HG03095 (cell line): ENCODE data around the gene U2SURP.
"Not testable (repeated sequence)": the region's sequence is repeated elsewhere in the genome, so short reads cannot be mapped to it uniquely, and the experiment has no call there.

Source experiments
- ATAC-seq: cut with Tn5 transposase; IDR thresholded peaks from one replicate; pipeline ENCODE4 v1.9.1; 2021; ENCODE audit warnings: moderate library complexity; ENCODE audit not compliant: unreplicated experiment

The U2SURP gene

DNA sequence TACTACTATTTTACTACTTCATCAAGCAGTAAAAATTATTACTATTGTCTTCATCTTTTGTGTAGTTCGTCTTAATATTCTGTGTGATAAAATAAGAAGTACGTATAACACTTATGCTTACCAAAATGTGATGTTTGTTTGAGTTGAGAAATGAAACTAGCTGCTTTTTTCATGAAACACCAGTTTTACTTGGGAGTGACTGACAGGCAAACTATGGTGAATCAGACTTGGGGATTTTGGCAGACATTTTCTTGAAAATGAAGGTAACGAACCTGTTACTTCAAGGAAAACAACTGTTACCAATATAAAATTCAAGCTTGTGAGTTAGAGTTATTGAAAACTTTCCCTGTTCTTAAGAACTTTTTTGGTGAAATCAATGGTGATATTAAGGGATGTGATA is 10.3 kb downstream of the U2SURP start:
- ATAC-seq: no peak

DNA sequence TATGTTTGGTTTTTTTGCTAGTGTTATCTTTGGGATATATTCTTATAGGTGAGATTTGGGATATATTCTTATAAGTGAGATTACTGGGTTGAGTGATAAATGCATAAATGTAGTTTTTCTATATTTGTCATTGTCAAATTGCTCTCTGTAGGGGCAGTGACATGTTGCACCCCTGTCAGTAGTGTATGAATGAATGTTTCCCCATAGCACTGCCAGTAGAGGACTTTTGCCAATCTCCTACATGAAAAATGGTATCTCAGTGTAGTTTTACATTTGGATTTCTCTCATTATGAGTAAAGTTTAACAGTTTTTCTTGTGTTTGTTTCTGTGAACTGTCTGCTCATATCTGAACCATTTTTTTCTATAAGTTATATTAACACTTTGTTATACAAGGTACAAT is 13.6 kb downstream of the U2SURP start:
- no peak for ATAC-seq

DNA sequence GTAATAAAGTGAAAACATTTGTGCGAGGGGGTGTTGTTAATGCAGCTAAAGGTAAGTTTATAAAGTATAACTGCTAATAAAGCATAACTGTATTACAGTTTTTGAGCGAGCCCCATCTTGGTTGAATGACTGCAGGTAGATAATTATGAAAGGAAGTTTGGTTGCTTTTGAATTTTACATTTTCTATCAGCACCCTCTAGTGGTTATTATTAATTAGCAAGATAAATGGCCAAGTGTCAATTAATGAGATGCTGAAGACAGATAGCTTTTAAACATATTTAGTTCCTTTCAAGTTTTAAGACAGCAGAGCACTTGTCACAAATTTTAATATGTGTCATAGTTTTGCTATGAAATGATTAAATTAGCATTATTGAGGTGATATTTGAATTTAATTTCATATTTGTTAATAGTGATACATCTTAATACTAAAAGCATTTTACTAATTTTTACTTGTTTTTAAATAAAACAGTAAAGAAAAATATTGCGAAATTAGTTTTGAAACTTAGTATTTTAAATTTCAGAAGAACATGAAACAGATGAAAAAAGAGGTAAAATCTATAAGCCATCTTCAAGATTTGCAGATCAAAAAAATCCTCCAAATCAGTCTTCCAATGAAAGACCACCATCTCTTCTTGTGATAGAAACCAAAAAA is 15.1 kb downstream of the U2SURP start:
- no peak for ATAC-seq

DNA sequence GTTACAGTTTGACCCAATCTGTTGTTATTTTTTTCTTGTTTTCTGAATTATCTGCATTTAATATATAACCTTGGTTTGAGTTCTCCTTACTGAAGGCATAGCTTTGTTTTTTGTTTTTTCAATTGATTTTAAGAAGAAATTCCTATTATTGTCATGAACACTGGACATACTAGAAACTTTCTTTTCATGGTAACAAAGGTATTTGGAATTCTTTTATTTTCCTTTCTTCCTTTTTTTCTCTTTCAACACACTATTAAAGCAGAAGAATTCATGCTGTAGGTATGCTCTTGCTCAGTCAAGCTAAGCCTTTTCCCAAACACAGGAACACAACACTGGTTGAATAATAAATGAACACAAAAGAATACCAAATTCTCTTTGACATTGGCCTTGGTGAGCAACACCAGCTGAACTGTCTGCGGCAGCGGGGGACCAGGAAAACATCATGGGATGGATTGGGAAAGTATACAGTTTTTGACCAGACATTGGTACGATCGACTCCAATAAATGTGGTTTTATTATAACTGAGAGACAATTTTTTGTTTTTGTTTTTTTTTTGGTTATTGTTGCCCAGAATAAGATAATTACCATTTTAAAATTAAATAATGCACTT is 23.1 kb downstream of the U2SURP start:
- no peak for ATAC-seq

DNA sequence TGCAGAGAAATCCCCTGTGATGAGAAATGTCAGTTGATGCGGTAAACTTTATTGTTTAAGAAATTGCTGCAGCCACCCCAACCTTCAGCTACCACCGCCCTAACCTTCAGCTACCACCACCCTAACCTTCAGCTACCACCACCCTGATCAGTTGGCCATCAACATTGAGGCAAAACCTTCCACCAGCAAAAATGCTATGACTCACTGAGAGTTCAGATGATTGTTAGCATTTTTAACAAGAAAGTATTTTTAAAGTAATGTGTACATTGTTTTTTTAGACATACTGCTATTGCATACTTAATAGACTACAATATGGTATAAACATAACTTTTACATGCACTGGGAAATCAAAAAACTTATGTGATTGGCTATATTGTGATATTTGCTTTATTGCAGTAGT is 30.0 kb downstream of the U2SURP start:
- no peak for ATAC-seq

DNA sequence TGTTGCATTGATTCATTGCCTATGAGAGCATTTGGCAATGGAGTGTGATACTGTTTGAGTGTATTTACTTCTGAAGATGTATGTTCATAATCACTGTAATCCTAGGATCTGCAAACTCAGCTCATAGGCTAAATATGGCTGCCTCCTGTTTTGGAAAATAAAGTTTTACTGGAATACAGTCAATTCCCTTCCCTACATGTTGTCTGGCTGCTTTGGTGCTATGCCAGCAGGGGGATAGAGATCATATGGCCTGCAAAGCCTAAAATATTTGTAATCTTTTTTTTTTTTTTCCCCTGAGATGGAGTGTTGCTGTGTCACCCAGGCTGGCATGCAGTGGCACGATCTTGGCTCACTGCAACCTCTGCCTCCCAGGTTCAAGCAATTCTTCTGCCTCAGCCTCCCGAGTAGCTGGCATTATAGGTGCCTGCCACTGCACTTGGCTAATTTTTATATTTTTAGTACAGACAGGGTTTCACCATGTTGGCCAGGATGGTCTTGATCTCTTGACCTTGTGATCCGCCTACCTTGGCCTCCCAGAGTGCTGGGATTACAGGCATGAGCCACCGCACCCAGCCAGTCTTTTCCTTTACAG is 30.5 kb downstream of the U2SURP start:
- ATAC-seq: not testable (repeated sequence)

DNA sequence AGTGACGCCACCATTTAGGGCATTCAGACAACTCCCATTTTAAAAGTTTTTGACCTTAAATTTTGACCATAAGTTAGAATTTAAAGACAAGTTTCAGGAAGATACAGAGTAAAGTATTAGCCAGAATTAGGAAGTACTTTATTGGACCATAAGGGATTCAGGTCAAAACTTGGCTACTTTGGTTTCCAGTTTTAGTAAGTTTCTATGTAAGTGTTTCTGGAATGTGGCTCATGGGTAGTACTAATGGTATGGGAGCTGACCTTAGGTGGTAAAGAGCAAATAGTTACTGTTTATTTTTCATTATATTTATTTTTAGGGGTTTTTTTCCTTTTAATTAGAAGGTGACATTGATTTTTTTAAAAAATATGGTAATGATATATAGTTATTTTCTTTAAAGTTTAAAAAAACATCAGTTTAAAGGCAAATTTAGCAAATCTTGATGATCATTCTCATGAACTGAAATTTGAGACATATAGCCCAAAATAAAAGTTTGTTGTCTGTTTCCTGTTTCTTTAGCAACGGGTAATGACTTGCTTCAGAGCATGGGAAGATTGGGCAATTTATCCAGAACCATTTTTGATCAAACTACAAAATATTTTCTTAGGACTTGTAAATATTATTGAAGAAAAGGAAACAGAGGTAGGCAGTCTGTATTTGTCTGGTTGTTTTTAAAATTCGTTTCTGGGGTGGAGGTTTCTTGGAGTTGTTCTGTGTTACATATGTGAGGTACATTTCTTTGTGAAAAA is 34.3 kb downstream of the U2SURP start:
- no peak for ATAC-seq

DNA sequence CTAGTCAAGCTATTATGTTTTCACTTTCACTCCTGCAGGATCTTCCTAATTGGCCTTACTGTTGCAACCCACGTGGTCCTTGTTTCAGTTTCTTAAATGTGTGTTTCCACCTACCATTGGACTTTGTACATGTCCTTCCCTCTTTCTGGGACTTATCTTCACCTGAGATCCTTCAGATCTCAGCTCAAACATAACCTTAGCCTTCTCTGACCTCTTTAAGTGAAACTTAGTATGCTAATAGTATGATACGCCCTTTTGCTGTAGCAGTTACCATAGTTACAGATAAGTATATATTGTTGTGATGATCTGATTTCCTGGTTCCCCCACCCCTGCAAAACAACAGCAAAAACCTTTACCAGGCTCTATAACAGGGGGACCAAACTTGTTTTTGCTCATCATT is 35.2 kb downstream of the U2SURP start:
- ATAC-seq: no peak

DNA sequence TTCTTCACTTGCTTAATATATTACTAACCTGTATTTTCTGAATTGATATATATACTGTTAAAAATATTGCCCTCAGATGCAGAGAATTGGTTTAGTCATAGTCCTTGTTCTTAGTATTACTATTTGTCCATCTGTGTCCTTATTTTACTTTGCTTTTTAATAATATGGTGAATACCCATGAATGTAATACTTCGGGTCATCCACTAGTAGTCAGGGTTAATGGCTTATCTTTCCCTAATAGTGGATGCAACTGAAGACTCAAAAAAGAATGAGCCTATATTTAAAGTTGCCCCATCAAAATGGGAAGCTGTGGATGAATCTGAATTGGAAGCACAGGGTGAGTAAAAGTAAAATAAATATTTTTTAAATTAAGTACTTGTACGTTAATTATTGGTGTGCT is 36.5 kb downstream of the U2SURP start:
- no peak for ATAC-seq

DNA sequence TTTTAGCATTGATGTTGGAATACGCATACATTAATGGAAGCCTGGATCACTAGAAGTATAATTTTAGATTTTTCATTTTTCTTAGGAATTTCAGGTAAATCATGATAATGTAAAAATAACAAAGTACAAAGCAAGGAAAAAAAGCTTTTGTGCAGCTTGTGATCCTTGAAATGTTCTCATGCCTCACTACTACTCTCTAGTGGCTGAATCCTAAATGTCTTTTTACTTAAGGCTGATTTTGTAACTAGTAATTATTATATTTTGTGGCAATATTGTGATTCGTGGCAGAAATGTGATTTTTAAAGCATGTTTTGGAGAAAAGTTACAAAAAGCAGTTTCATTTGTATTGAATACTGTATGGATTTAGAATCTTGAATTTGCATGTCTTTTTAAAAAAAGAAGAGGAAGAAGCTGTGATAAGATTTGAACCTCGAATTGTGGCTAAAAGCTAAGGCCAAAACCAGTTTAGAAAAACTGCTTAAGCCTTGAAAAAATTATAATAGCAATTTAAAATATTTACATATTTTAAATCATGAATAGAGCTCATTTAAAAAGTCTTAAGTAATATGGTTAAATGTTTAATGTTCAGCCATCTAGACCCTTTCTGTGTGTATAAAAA is 39.0 kb downstream of the U2SURP start:
- no peak for ATAC-seq

DNA sequence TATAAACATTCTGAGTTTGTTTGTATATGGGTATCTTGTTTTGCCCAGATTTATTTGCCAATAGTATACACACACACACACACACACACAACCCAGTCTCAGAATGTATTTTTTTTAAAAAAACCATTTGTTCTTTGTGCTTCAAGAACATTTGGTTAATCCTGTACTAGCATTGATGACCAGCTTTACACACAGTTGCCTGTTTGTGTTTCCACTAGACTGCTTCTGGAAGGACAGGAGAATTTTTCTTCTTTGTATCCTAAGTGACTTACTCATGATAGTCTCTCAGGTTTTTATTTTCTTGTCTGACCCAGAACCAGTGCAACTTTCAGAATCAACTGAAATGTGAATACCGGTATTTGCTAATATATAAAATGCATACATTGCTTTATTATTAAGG is 40.5 kb downstream of the U2SURP start:
- no peak for ATAC-seq

DNA sequence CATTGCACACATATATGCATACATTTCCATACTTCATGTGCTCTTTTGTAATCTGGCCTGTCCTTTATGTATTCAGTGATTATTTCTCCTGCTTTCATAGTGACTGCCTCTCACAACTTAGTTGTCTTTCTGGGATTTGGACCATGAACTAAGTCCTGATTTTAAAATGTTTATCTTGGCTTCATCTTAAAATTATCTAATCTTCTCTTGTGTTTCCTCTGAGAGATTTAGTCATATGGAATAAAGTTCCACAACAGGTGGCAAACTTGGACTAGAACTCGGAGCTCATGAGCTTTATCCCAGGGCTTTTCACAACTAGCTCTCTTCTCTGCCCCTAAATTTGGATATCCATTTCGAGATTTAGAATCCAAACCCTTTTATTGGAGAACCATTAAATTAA is 44.3 kb downstream of the U2SURP start:
- ATAC-seq: no peak

DNA sequence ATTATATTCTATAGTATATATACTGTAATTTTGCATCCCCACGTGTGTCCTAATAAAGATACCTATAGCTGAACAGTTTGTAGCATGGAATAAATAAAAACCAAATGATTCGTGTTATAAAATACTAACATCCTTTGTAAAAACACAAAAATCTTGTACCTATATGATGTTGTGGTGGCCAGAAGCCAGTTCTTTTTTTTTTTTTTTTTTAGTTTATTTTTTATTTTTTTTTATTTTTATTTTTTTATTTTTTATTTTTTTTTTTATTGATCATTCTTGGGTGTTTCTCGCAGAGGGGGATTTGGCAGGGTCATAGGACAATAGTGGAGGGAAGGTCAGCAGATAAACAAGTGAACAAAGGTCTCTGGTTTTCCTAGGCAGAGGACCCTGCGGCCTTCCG is 44.7 kb downstream of the U2SURP start:
- ATAC-seq: not testable (repeated sequence)

DNA sequence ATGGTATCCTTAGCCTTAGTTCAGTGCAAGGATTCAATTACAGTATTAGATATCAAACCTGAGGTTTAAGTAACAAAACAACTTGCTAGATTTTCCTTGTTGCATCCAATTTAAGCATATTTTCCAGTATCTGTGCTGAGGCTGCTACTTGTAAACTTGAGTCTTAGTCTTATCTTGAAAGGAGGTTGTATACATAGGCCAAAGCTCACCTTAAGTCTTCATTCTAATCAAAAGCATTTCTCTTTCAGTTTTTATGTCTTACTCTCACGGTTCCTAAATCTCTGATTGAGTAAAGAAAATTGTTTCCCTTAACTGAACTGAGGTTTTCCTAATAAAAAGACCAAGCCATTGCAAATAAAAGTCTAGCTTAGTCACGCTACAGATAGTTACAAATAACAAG is 52.6 kb downstream of the U2SURP start:
- ATAC-seq: no peak

DNA sequence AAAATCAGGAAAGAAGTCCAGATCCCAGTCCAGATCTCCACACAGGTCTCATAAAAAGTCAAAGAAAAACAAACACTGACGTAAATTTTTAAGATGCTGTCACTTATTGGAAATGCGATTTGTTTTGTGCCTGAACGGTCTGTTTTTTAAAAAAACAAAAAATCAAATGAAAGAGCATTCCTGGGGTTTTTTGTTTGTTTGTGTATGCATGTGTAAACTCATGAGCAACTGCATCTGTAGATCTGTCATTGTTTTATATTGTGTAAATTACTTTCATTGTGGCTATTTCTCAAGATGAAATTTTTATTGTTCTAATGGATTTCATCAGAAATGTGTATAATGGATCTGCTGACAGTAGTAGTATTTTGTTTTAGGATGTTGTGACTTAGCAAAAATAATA is 55.0 kb downstream of the U2SURP start:
- ATAC-seq: no peak

DNA sequence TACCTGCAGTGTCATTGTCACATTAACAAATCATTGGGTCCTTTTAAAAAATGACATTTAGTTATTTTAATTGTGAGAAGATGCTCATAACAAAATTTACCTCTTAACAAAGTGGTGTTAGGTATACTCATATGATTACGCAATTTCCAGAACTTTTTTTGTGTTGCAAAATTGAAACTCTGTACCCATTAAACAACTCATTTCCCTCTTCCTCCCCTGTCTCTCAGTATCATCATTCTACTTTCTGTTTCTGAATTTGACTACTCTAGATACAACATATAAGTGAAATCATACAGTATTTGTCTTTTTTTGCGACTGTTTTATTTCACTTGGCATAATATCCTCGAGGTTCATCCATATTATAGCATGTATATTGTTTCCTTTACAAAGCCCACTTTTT is 59.5 kb downstream of the U2SURP start:
- peak; percentile 99 for ATAC-seq

DNA sequence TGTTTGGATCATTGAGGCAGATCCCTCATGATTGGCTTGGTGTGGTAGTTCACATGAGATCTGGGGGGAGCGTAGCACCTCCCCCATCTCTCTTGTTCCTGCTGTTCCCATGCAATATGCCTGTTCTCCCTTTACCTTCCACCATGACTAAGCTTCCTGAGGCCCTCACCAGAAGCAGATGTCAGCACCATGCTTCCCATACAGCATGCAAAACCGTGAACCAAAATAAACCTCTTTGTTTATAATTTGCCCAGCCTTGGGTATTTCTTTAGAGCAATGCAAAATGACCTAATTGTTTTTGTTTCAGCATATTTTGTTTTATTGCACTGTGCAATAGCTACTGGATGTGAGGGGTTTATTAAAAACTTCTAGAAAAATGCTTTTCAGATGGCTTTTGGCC is 61.6 kb downstream of the U2SURP start:
- no peak for ATAC-seq

DNA sequence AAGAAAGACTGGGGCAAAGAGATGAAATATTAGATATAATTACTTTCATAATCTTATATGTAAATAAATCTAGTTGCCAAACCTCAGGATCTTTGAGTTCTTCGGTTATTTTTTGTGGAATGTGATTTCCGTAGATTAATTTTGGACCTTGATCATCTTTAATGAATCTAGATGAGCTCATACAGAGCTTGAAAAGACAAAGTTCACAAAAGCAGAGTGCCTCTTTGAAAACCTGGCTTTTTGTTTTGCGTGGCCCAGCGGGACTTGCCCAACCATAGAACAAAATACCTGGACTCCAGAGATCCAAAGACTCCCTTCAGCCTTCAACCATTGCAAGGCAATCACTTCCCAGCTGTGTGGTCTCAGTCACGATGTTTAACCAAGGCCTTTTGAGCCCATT is 63.4 kb downstream of the U2SURP start:
- ATAC-seq: no peak

DNA sequence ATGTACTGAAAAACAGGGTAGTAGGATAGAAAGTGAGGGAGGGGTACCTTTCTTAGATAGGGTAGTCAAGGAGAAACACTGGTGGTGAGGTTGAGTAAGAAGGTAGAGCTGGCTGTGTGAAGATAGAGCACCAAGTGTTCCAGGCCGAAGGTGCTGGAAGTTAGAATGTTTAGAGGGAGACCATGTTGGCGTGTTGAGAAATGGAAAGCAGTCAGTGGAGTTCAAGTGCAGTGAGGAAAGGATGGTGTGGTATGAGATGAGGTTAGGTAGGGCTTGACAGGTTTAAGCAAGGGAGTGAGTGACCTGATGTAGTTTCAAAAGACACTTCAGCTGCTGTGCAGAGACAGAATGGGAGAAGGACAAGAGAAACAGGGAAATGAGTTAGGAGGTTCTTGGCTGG is 64.0 kb downstream of the U2SURP start:
- ATAC-seq: no peak

DNA sequence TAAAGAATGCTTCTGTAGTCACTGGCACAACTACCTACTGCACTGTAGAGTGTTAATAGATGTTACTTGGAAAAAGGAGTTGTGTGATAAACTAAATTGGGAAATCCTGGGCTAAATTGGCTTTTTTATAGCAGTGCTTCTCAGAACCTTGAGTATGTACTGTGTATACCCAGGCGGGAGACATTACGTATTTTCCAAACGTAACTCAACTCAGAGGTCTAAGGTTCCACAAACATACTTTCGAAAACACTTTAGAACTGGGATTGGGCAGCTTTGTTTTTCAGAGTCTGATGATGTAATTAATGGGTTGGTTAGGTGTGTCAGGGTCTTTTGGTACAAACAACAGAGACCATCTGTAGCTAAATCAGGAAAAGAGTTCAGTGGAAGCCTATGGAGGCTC is 64.7 kb downstream of the U2SURP start:
- ATAC-seq: no peak

DNA sequence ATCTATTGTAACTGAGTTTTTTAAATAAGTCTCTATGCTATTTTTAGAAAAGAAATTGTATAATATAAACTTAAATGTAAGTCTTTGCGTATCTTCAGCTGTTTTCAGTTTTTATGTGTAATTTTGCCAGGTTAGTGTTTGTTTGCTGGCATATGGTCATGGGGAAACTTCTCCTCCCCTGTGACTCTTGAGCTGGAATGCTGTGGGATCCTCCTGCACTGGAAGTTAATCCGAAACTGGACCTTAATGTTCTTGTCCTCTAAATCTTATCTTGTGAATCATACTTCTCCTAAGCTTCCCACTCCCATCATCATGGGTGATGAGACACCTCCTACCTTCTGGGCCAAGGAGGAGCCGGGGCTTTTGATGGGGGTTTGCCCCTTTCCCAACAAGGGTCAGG is 65.8 kb downstream of the U2SURP start:
- no peak for ATAC-seq

DNA sequence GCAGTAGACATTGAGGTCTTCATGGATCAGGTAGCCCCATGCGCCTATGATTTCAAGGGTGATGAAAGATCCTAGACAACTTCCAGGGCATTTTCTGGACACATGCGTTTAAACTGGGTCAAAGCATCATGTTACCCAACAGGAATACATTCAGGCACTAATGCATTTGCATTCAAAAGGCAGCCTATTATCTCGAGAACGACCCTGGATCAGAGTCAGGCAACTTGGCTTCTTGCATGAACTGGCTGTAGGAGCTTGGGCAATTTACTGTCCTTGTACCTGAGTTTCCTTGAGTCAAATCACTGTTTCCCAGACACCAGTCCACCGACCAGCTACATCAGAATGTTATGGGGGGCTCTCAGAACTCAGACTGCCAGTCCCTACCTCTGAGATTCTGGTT is 66.7 kb downstream of the U2SURP start:
- no peak for ATAC-seq
